HG03460 (cell line): ENCODE results near the gene LRGUK.
A peak's percentile ranks its signal among the peaks of the same experiment; 100 is the strongest.
"Not testable (repeated sequence)": the region's sequence is repeated elsewhere in the genome, so short reads cannot be mapped to it uniquely, and the experiment has no call there.

Source experiments
- ATAC-seq: cut with Tn5 transposase; IDR thresholded peaks from one replicate; pipeline ENCODE4 v1.9.1; 2021; ENCODE audit not compliant: unreplicated experiment

The LRGUK gene

DNA sequence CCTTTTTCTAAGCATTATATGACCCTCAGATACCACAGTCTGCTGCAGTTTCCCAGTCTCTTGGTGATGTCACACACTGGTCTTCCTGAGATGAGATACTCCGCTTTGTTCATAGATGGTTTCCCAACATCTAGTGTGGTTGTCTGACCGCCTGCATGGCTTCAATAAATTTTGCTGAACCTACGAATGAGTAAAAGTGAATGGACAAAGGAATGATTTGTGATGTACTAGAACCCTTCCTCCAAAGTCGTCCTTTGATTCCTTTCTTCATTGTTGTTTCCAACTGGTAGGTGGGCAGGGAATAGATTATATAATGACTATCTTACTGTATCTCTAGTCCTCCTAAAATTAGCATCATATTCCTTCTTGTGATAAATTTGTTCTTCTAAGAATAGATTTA, 107.1 kb downstream of the LRGUK start:
- no peak for ATAC-seq

DNA sequence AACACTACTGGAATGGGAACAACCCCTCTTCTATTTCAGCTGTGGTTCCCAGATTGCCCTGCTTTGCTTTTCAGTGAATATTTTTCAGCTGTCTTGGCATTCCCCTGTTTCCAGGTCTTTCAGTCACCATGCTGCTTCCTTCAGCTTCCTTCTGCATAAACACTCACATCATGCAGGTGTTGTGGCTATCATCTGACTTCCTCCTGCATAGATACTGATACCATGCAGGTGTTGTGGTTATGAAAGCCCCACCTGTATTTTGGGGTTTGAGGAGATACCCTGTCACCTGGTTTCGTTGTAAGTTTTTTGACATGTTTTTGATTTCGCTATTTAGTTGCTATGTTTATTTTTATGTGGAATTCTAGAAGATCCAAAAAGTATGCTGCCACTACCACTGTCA, 118.1 kb downstream of the LRGUK start:
- ATAC-seq, result no peak

DNA sequence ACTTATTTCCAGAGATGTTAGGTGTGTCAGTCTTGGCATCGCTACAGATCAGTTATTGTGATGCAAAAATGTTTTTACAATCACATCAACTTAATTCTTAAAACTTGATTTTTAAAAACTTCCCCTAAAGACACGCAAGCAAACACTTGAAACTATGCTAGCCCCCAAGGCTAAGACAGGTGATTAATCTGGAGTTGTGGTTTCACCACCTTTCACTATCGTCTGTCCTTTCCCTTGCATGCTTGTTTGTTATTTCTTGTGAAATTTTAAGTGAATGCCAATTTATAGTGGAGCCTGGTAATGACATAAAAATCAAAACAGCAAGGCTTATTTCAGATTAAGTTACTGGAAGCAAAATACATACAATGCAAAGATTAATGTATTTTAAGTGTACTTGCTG, 119.2 kb downstream of the LRGUK start:
- no peak for ATAC-seq

DNA sequence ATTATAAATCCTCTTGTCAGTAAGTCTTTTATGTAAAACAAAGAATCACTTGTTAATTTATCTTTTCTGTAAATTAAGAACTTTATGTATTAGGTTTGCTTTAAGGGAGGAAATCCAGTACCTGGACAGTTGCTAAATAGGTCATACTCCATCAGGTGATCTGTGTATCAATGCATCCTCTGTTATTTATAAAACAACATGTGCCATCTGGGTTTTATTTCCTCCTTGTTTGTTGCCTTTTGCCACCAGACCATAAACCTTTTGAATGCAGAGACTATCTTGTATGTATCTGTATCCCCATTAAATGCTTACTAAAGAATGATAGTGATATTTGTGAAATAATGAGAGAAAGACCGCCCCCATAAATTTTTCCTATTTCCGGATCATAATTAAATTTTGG, 119.6 kb downstream of the LRGUK start:
- ATAC-seq, result no peak

GRCh38 chr7:134248196-134248595, 121.1 kb downstream of the LRGUK start:
- no peak for ATAC-seq

DNA sequence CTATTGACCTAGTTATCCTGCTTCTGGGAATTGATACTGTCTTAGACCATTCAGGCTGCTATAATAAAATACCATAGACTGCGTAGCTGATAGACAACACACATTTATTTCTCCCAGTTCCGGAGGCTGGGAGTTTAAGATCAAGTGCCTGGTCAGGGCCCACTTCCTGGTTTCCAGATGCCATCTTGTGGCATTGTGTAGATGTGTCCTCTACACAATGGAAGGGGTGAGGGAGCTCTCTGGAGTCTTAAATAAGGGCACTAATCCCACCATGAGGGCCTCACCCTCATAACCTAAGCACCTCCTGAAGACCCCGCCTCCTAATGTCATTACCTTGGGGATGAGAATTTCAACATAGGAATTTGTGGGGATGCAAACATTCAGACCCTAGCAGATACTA, 127.2 kb downstream of the LRGUK start:
- ATAC-seq, result no peak

GRCh38 chr7:134255814-134256213, 128.7 kb downstream of the LRGUK start:
- ATAC-seq, result no peak

DNA sequence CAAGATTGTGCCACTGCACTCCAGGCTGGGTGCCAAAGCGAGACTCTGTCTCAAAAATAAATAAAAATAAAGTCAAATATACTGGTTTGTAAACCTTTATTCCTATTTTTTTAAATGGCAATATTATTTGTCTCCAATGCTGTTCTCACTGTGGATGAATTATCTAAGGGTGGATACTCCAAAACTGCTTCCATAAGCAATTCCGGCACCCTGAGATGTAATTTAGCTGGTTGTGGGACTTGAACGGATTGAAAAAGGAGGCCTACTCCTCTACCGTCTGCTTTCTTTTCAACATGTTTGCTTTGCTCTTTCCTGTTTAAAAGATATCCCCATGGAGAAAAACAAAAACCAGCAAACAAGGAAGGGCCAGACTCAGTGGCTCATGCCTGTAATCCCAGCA, 135.2 kb downstream of the LRGUK start:
- no peak for ATAC-seq

DNA sequence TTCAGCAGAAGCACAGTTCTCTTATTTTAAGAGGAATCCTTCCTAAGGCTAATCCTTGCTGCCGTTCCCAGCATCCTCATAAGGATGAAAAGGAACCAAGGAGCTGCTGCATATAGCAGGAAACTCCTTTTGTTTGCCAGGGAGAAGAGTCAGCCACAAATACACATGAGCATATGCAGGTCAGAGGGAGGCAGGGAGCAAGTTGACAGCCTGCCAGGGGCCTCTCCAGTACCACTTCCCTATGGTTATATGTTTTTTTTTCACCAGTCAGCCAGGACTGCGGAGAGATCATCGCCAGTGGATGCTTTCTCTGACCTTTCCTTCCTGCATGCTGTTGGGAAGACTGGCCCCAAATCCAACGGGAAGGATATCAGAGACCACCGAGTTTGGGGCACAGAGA, 149.8 kb downstream of the LRGUK start:
- ATAC-seq, result no peak

- no peak for ATAC-seq
Observed at GRCh38 chr7:134278502-134279153, 151.5 kb downstream of the LRGUK start.

GRCh38 chr7:134279336-134279735, 152.2 kb downstream of the LRGUK start:
- no peak for ATAC-seq

GRCh38 chr7:134279898-134280297, 152.8 kb downstream of the LRGUK start:
- ATAC-seq, result no peak

DNA sequence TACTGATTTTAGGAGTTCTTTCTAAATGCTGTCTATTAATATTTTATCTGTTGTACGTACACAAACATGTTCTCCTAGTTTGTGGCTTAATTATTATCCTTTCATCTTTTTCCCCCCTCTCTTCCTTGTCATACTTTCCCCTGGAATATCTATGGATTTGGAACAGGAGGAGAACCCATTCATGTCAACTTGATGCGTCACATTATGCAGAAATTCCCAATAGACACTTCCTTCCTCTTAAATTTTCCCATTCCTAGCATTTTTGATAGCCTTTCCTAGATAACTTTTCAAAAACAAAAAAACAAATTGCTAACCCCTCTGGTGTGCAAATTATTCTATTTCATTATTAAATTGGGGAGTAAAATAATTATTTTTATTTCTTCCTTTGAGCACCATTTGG, 153.4 kb downstream of the LRGUK start:
- ATAC-seq, result no peak

DNA sequence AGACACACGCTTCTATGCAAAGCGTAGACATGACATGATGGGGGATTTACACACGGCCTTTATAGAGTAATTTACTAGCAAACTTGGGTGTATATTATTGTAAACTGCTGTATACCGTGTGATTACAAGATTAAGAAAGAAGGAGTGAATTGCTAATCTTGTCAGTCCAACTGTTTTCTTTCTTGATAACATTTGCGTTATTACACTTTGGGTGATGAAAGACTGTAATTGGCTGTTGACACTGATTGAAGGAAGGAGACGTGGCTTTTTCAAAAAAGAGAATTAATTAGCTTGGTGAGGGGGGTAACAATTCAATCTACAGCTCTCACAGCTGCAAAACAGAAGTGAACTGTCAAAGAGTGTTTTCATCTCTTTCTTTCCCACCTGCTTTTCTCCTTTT, 156.9 kb downstream of the LRGUK start:
- ATAC-seq, result no peak

- no peak for ATAC-seq
Observed at GRCh38 chr7:134284952-134285351, 157.8 kb downstream of the LRGUK start.

- ATAC-seq, result no peak
Observed at GRCh38 chr7:134287916-134288659, 160.9 kb downstream of the LRGUK start.

GRCh38 chr7:134289423-134289822, 162.3 kb downstream of the LRGUK start:
- ATAC-seq, result no peak

- no peak for ATAC-seq
Observed at GRCh38 chr7:134289841-134290240, 162.7 kb downstream of the LRGUK start.

GRCh38 chr7:134290286-134290685, 163.1 kb downstream of the LRGUK start:
- ATAC-seq, result no peak

GRCh38 chr7:134293002-134293740, 166.0 kb downstream of the LRGUK start:
- ATAC-seq, result peak; percentile 100

DNA sequence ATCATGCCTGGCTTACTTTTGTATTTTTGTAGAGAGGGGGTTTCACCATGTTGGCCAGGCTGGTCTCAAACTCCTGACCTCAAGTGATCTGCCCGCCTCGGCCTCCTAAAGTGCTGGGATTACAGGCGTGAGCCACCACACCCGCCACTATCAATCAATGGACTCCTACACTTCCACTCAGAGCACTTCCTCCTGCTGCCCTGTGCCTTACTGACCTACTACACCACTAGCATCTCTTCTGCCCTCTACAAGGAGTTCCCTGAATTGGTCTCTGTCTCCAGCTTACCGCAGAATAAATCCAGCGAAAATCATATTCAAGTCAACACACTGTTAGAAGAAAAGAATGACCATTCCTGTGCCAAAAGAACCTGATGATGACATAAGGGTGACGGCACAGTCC, 168.8 kb downstream of the LRGUK start:
- not testable (repeated sequence) for ATAC-seq

GRCh38 chr7:134297489-134297888, 170.3 kb downstream of the LRGUK start:
- no peak for ATAC-seq
